AG04450 (cell line): ENCODE results near the gene ITGB8. TPM values are rescaled to one million over a fixed set of nuclear protein-coding genes. Genes with fewer than 3 reads are reported as not detected.

ENCODE experiments used
- CTCF ChIA-PET: fragments of 300-600, 350-600 bp; formaldehyde crosslinking; extraction: SDS; loops from one replicate; lab custom pipeline; 2022; ENCODE audit warnings: antibody characterized with exemption, inconsistent platforms; lab: Charles Lee
- POLR2A ChIA-PET: fragments of 350-600 bp; formaldehyde crosslinking; extraction: SDS; loops from one replicate; lab custom pipeline; 2021; ENCODE audit warnings: antibody characterized with exemption, inconsistent platforms; lab: Yijun Ruan, JAX
- DNase-seq: peaks from one replicate; pipeline ENCODE4 v3.0.0-alpha.2; 2011; ENCODE audit warnings: low read depth, low spot score
- H3K27ac ChIP-seq: one replicate; pipeline ENCODE4 v1.5.1; 2012; ENCODE audit warnings: low read depth, low read length, control low read depth
- H3K27me3 ChIP-seq: one replicate; pipeline ENCODE4 v1.6.0; 2012; ENCODE audit warnings: low read length; ENCODE audit not compliant: control insufficient read depth, insufficient read depth
- H3K4me3 ChIP-seq: 2 replicates; pipeline ENCODE4 v1.5.1; 2011; ENCODE audit warnings: mild to moderate bottlenecking, low read depth, low read length, control low read depth
- H3K9me3 ChIP-seq: 2 replicates; pipeline ENCODE4 v1.5.1; 2012; ENCODE audit warnings: low read length; ENCODE audit not compliant: control insufficient read depth, insufficient read depth
- polyA plus RNA-seq: library from polyadenylated mRNA; depleted of rRNA; stranded (reverse); fragments of >200 nt; gene quantifications from 2 replicates; pipeline ENCODE4 v1.2.3, GENCODE V29; 2011
- TF ChIP-seq, protein P1 (sequence below): IDR thresholded peaks from 2 replicates; pipeline ENCODE4 v1.5.1; 2011; ENCODE audit warnings: low read depth, low read length, control low read depth, inconsistent platforms

The ITGB8 gene
- polyA plus RNA-seq, 1 experiment: 12.3 TPM

DNA sequence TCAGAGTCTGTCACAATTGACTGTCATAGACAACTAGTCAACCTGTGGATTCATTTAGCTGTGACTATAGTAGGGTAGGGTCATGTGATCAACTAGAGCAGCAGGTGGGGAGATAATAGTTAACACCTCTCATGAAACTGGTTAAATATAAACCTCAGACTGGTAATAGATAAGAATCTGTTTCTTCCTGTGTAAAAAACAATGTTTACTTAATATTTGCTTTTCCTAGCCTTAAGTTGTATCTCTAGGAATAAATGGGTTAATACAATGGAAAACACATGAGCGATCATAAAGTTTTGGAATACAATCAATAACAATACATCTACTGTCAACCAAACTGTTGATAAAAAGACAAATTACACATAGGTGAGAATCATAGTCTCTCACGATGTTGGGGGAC, 43.4 kb upstream of the ITGB8 start:
- DNase-seq: no peak
- POLR2A ChIA-PET: no interaction called here
- no peaks in the 10 kb centered on the region for H3K9me3 ChIP-seq
- no peak overlapping the region for H3K4me3 ChIP-seq
- CTCF ChIA-PET: interaction anchor here (0.6 kb wide), 1 partner anchor 305 kb away, joined by 5 read pairs; no protein-coding TSS in a partner anchor
- TF ChIP-seq, protein P1, sequence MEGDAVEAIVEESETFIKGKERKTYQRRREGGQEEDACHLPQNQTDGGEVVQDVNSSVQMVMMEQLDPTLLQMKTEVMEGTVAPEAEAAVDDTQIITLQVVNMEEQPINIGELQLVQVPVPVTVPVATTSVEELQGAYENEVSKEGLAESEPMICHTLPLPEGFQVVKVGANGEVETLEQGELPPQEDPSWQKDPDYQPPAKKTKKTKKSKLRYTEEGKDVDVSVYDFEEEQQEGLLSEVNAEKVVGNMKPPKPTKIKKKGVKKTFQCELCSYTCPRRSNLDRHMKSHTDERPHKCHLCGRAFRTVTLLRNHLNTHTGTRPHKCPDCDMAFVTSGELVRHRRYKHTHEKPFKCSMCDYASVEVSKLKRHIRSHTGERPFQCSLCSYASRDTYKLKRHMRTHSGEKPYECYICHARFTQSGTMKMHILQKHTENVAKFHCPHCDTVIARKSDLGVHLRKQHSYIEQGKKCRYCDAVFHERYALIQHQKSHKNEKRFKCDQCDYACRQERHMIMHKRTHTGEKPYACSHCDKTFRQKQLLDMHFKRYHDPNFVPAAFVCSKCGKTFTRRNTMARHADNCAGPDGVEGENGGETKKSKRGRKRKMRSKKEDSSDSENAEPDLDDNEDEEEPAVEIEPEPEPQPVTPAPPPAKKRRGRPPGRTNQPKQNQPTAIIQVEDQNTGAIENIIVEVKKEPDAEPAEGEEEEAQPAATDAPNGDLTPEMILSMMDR: no peak
- H3K27ac ChIP-seq: no peak overlapping the region
- no peaks in the 10 kb centered on the region for H3K27me3 ChIP-seq

DNA sequence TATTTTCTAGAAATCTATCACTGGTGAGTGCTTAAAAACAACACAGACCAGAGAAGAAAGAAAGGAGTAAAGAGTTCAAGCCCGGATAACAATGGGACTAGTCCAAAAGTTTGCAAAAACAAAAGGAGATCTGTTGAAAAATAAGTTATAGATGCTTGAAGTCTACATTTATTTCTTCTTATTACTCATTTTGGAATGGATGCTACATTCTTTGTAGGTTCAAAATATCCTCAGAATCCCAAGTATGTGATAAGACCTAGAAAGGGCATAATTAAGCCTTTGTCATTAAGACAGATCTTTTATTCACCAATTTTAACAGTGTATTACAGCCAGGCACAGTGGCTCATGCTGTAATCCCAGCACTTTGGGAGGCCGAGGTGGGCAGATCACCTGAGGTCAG, 42.7 kb upstream of the ITGB8 start:
- Histone ChIP-seq H3K27me3 (no peaks in the 10 kb centered on the region), H3K4me3 (no peak overlapping the region), H3K9me3 (no peaks in the 10 kb centered on the region), H3K27ac (no peak overlapping the region)
- ChIA-PET CTCF (interaction anchor here (1.2 kb wide), 1 partner anchor 152 kb away, joined by 3 read pairs; no protein-coding TSS in a partner anchor), POLR2A (no interaction called here)
- DNase-seq: no peak
- TF ChIP-seq, protein P1: no peak

DNA sequence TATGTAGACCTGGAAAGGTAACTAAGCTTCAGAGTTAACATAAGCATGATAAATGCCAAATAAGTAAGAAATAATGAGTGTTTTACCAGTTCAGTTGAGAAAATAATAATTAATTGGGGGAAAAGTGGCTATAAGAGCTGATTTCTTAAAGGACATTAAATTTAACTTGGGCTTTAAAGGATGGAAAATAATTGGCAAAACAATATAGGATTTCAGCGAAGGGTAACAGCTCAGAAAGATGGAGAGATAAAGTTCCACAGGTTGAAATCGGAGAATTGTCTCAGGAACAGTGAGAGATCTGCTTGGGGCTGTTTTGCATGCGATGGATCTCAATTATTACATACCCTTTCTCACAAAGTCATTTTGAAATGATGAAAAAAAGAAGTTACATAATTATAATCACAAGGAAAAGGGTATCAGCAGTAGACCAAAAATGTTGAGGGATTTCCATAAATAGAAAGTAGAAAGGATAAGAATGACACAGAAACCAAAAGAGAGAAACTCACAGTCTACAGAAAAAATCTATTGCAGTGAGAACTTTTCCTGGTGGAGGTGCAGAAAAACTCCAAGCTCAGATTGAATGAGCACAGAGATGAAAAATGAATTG, 40.1 kb upstream of the ITGB8 start:
- no peaks in the 10 kb centered on the region for H3K27me3 ChIP-seq
- DNase-seq: no peak

DNA sequence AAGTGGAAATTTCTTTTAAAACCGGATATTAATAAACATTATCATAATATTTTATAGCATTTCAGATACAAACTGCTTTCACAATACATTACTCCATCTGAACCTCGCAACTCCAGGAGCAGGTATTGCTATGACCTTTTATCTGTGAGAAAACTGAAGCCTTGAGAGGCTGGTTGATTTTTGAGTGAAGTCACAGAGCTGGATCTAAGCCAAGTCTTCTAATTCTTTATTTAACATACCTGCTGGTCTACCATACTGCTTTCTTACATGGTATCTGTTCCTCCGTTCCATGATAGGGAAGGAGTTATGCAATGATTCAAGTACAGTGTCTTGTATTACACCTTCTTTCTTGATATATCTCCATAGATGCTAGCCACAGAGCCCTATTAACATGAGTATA, 37.4 kb upstream of the ITGB8 start:
- ChIA-PET CTCF (no interaction called here), POLR2A (no interaction called here)

More for the DNA sequence above, 40.1 kb upstream of the ITGB8 start:
- ChIA-PET POLR2A (no interaction called here), CTCF (no interaction called here)
- Histone ChIP-seq H3K9me3 (no peaks in the 10 kb centered on the region), H3K27ac (no peak overlapping the region), H3K4me3 (no peak overlapping the region)
- TF ChIP-seq, protein P1: no peak

DNA sequence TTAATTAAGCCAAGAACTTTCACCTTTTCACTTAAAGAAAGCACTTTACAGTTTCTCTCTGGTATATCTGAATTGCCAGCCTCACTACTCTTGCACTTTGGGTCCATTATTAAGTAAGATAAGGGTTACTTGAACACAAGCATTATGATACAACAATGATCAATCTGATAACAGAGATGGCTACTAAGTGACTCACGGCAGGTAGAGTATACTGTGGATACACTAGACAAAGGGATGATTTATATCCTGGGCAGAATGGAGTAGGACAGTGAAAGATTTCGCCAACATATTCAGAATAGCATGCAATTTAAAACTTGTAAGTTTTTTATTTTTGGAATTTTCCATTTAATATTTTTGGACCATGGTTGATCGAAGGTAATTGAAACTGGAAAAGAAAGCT, 34.3 kb upstream of the ITGB8 start:
- TF ChIP-seq, protein P1: no peak
- no peaks in the 10 kb centered on the region for H3K9me3 ChIP-seq
- DNase-seq: no peak
- no peak overlapping the region for H3K27ac ChIP-seq
- ChIA-PET CTCF (no interaction called here), POLR2A (no interaction called here)
- no peak overlapping the region for H3K4me3 ChIP-seq
- H3K27me3 ChIP-seq: no peaks in the 10 kb centered on the region

More for the DNA sequence above, 37.4 kb upstream of the ITGB8 start:
- Histone ChIP-seq H3K4me3 (no peak overlapping the region), H3K9me3 (no peaks in the 10 kb centered on the region), H3K27me3 (no peaks in the 10 kb centered on the region), H3K27ac (no peak overlapping the region)
- TF ChIP-seq, protein P1: no peak
- DNase-seq: no peak
